Activated gamma-delta T cell (primary cell): ENCODE measurements around the gene EFCAB8.

ENCODE experiments used
- DNase-seq: peaks from one replicate; lab custom pipeline; 2025; lab: John Stamatoyannopoulos, UW

EFCAB8 gene

GRCh38 chr20:33007376-33008335 lies 148.9 kb downstream of the EFCAB8 start, which contains the start of gene BPIFB2:
Gene BPIFB2, plus strand, starts transcription at chr20:33007704. Its CDS starts 871 bp downstream, at chr20:33008575.
- DNase-seq = no peak

GRCh38 chr20:33008336-33009213 lies 149.9 kb downstream of the EFCAB8 start:
- DNase-seq = no peak

GRCh38 chr20:33009214-33010132 lies 150.8 kb downstream of the EFCAB8 start:
- no peak for DNase-seq

- no peak for DNase-seq
These were observed 151.4 kb downstream of the EFCAB8 start for GRCh38 chr20:33010133-33010504.

GRCh38 chr20:33010674-33011449 lies 152.1 kb downstream of the EFCAB8 start:
- DNase-seq = no peak
